Measurements from ENCODE around the gene PKNOX2.

The PKNOX2 gene

DNA sequence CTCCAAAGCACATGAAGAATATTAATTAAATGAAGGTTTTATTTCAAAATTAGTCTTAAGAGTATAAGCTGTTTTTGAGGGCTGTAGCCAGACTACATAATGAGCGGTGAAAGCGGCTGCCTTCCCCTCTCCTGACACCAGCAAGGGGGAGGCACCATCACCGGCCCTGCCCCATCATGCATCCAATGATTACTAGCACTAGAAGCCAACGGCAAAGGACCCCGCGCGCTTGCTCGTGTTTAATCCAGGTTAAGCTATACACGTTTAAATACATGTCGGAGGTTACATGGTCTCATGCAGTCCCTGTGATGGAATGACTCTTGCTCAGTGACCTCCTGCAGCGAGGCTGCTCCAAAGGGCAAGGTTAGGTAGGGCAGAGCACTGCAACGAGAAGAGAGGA is 281.2 kb downstream of the PKNOX2 start:
- Histone ChIP-seq H3K79me2 (ENCODE audit: low read length) (no peaks in the 10 kb centered on the region), H3K9me3 (replicated peaks; ENCODE audit: insufficient read depth, low read length) (no peaks in the 10 kb centered on the region), H3K9ac (ENCODE audit: low read length) (no peak overlapping the region), H3K27ac (ENCODE audit: low read length) (no peak overlapping the region), H3K27me3 (replicated peaks; ENCODE audit: insufficient read depth, low read length) (peaks cover 9% of the 10 kb centered on the region; the same call in 1 of the 2 replicates), H3K9me2 (replicated peaks; ENCODE audit: insufficient read depth, low read length) (no peaks in the 10 kb centered on the region), H2AFZ (ENCODE audit: low read length) (no peak overlapping the region), H4K20me1 (ENCODE audit: insufficient read depth, low read length) (no peaks in the 10 kb centered on the region), H3K36me3 (replicated peaks; ENCODE audit: insufficient read depth, low read length) (no peaks in the 10 kb centered on the region), H3K4me3 (ENCODE audit: low read length) (no peak overlapping the region), H3F3A (ENCODE audit: insufficient read depth, low read length) (no peaks in the 10 kb centered on the region), H3K4me2 (ENCODE audit: low read depth, low read length) (no peak overlapping the region), H3K4me1 (ENCODE audit: low read length) (no peaks in the 10 kb centered on the region)
- TF ChIP-seq EZH2phosphoT487 (IDR thresholded peaks at IDR 0.05; ENCODE audit: low read length) (no peak), EZH2 (optimal IDR thresholded peaks at IDR 0.05; ENCODE audit: low read depth, low read length) (no peak)
- TF ChIP-seq, protein P1, sequence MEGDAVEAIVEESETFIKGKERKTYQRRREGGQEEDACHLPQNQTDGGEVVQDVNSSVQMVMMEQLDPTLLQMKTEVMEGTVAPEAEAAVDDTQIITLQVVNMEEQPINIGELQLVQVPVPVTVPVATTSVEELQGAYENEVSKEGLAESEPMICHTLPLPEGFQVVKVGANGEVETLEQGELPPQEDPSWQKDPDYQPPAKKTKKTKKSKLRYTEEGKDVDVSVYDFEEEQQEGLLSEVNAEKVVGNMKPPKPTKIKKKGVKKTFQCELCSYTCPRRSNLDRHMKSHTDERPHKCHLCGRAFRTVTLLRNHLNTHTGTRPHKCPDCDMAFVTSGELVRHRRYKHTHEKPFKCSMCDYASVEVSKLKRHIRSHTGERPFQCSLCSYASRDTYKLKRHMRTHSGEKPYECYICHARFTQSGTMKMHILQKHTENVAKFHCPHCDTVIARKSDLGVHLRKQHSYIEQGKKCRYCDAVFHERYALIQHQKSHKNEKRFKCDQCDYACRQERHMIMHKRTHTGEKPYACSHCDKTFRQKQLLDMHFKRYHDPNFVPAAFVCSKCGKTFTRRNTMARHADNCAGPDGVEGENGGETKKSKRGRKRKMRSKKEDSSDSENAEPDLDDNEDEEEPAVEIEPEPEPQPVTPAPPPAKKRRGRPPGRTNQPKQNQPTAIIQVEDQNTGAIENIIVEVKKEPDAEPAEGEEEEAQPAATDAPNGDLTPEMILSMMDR (IDR thresholded peaks at IDR 0.05; ENCODE audit: low read length), result no peak
- DNase-seq, result no peak

DNA sequence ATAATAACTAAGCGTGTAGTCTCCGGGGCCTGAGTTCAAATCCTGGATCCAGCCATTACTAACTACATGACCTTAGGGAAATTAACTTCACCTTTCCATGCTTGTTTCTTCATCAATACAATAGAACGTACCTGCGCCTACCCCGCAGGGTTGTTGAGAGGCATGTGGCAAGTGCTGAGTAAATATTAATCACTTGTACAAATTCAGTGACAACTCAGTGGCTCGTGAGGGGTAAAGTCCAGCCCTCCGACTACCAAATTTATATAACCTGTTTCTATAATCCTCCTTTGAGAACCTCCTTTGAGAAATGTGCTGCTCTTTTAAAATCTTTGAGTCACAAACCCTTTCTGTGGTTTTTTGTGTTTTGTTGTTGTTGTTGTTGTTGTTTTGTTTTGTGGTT is 281.7 kb downstream of the PKNOX2 start:
- TF ChIP-seq EZH2phosphoT487 (IDR thresholded peaks at IDR 0.05; ENCODE audit: low read length) (no peak), EZH2 (optimal IDR thresholded peaks at IDR 0.05; ENCODE audit: low read depth, low read length) (no peak)
- TF ChIP-seq, protein P1 (IDR thresholded peaks at IDR 0.05; ENCODE audit: low read length), result no peak
- H3K27me3 ChIP-seq (replicated peaks; ENCODE audit: insufficient read depth, low read length), result peaks cover 4% of the 10 kb centered on the region; the same call in 1 of the 2 replicates
- H3K9me2 ChIP-seq (replicated peaks; ENCODE audit: insufficient read depth, low read length), result no peaks in the 10 kb centered on the region
- H3K4me1 ChIP-seq (ENCODE audit: low read length), result no peaks in the 10 kb centered on the region
- no peak for DNase-seq
- H3K4me2 ChIP-seq (ENCODE audit: low read depth, low read length), result no peak overlapping the region
- no peak overlapping the region for H3K9ac ChIP-seq (ENCODE audit: low read length)
- H3K27ac ChIP-seq (ENCODE audit: low read length), result no peak overlapping the region
- H3K9me3 ChIP-seq (replicated peaks; ENCODE audit: insufficient read depth, low read length), result no peaks in the 10 kb centered on the region
- no peaks in the 10 kb centered on the region for H4K20me1 ChIP-seq (ENCODE audit: insufficient read depth, low read length)
- no peak overlapping the region for H2AFZ ChIP-seq (ENCODE audit: low read length)
- no peaks in the 10 kb centered on the region for H3K79me2 ChIP-seq (ENCODE audit: low read length)
- H3K36me3 ChIP-seq (replicated peaks; ENCODE audit: insufficient read depth, low read length), result no peaks in the 10 kb centered on the region
- no peak overlapping the region for H3K4me3 ChIP-seq (ENCODE audit: low read length)
- no peaks in the 10 kb centered on the region for H3F3A ChIP-seq (ENCODE audit: insufficient read depth, low read length)

DNA sequence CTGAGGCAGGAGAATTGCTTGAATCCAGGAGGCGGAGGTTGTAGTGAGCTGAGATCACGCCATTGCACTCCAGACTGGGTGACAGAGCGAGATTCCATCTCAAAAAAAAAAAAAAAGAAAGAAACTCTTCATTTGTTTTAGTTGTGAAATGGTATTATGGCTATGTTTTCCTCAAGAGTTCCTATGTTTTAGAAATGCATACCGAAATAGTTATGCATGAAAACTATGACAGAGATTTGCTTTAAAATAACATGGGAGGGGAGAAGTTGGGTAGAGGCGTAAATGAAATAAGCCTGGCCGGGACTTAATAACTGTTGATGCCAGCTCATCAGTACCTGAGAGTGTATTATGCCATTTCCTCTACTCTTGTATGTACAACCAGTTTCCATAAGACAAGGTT is 283.2 kb downstream of the PKNOX2 start:
- no peak overlapping the region for H3K9ac ChIP-seq (ENCODE audit: low read length)
- no peak for DNase-seq
- H3K79me2 ChIP-seq (ENCODE audit: low read length), result no peaks in the 10 kb centered on the region
- H3K36me3 ChIP-seq (replicated peaks; ENCODE audit: insufficient read depth, low read length), result no peaks in the 10 kb centered on the region
- H3K9me2 ChIP-seq (replicated peaks; ENCODE audit: insufficient read depth, low read length), result no peaks in the 10 kb centered on the region
- no peak overlapping the region for H3K4me3 ChIP-seq (ENCODE audit: low read length)
- TF ChIP-seq EZH2 (optimal IDR thresholded peaks at IDR 0.05; ENCODE audit: low read depth, low read length) (no peak), EZH2phosphoT487 (IDR thresholded peaks at IDR 0.05; ENCODE audit: low read length) (no peak)
- TF ChIP-seq, protein P1 (IDR thresholded peaks at IDR 0.05; ENCODE audit: low read length), result no peak
- H3K4me1 ChIP-seq (ENCODE audit: low read length), result no peaks in the 10 kb centered on the region
- H3K27ac ChIP-seq (ENCODE audit: low read length), result no peak overlapping the region
- H4K20me1 ChIP-seq (ENCODE audit: insufficient read depth, low read length), result no peaks in the 10 kb centered on the region
- no peak overlapping the region for H3K4me2 ChIP-seq (ENCODE audit: low read depth, low read length)
- H3F3A ChIP-seq (ENCODE audit: insufficient read depth, low read length), result no peaks in the 10 kb centered on the region
- H3K9me3 ChIP-seq (replicated peaks; ENCODE audit: insufficient read depth, low read length), result no peaks in the 10 kb centered on the region
- H2AFZ ChIP-seq (ENCODE audit: low read length), result no peak overlapping the region
- no peaks in the 10 kb centered on the region for H3K27me3 ChIP-seq (replicated peaks; ENCODE audit: insufficient read depth, low read length)
